MCF 10A (cell line): ENCODE results near the gene CTU2. TPM values are rescaled to one million over a fixed set of nuclear protein-coding genes. Genes with fewer than 3 reads are reported as not detected.
A peak's percentile ranks its signal among the peaks of the same experiment; 100 is the strongest.

Experiments
- BruUV-seq: library from RNA; stranded (reverse); fragments of 400-500 nt; replicated peaks from 2 replicates; lab custom pipeline; 2021; lab: Mats Ljungman, UMichigan
- CTCF ChIA-PET: fragments of 300-600 bp; sonication (Branson Sonifier 250); formaldehyde crosslinking; extraction: SDS; loops from one replicate; lab custom pipeline; 2021; ENCODE audit warnings: antibody characterized with exemption, inconsistent platforms; lab: Yijun Ruan, JAX
- POLR2A ChIA-PET: fragments of 300-600, 350-650 bp; sonication (Branson Sonifier 250); formaldehyde crosslinking; extraction: SDS; loops from one replicate; lab custom pipeline; 2020; ENCODE audit warnings: antibody characterized with exemption, inconsistent platforms; lab: Yijun Ruan, JAX
- DNase-seq: peaks from one replicate; pipeline ENCODE4 v3.0.0-alpha.2; 2018; ENCODE audit not compliant: unreplicated experiment
- H3K27ac Mint-ChIP-seq: one replicate; pipeline ENCODE4 v1.8.0; 2022; ENCODE audit warnings: mild to moderate bottlenecking, low read depth, mixed read lengths; ENCODE audit not compliant: unreplicated experiment
- H3K27me3 Mint-ChIP-seq: one replicate; pipeline ENCODE4 v1.8.0; 2022; ENCODE audit warnings: mixed read lengths; ENCODE audit not compliant: insufficient read depth, unreplicated experiment
- H3K36me3 Mint-ChIP-seq: one replicate; pipeline ENCODE4 v1.8.0; 2022; ENCODE audit warnings: mild to moderate bottlenecking, moderate library complexity, mixed read lengths; ENCODE audit not compliant: insufficient read depth, unreplicated experiment
- H3K4me1 Mint-ChIP-seq: one replicate; pipeline ENCODE4 v1.8.0; 2022; ENCODE audit warnings: mixed read lengths; ENCODE audit not compliant: insufficient read depth, unreplicated experiment
- H3K4me3 Mint-ChIP-seq: one replicate; pipeline ENCODE4 v1.8.0; 2022; ENCODE audit warnings: mild to moderate bottlenecking, moderate library complexity, mixed read lengths; ENCODE audit not compliant: unreplicated experiment
- H3K9me3 Mint-ChIP-seq: one replicate; pipeline ENCODE4 v1.8.0; 2022; ENCODE audit warnings: mixed read lengths; ENCODE audit not compliant: unreplicated experiment
- CTCF ChIP-seq: fragments of 200-600 bp; IDR thresholded peaks from one replicate; pipeline ENCODE4 v1.8.0; 2022; ENCODE audit warnings: antibody characterized with exemption, mild to moderate bottlenecking; ENCODE audit not compliant: unreplicated experiment
- intact Hi-C: fragments of 100-400 bp; cut with micrococcal nuclease; formaldehyde crosslinking; loops from 2 replicates; pipeline ENCODE4 v1.14.1; 2022
- total RNA-seq: library from RNA; stranded (reverse); gene quantifications from 2 replicates; pipeline ENCODE4 v1.2.3, GENCODE V29; 2022

The CTU2 gene
- total RNA-seq, 1 experiment from 2014 or later: 40.8 TPM

- Mint-ChIP-seq H3K4me1 (no peaks in the 10 kb centered on the region), H3K27ac (no peak overlapping the region), H3K36me3 (peaks cover 6% of the 10 kb centered on the region), H3K27me3 (peaks cover 22% of the 10 kb centered on the region), H3K4me3 (no peak overlapping the region), H3K9me3 (no peaks in the 10 kb centered on the region)
- ChIA-PET CTCF (no interaction called here), POLR2A (no interaction called here)
- DNase-seq: no peak
- intact Hi-C loops: no loop called here
- TF ChIP-seq CTCF: no peak
- BruUV-seq: no TSS peak
Measured at GRCh38 chr16:88680554-88681083, 25.7 kb upstream of the CTU2 start.

- Mint-ChIP-seq H3K4me3 (no peak overlapping the region), H3K9me3 (no peaks in the 10 kb centered on the region), H3K36me3 (peaks cover 6% of the 10 kb centered on the region), H3K27ac (no peak overlapping the region), H3K4me1 (no peaks in the 10 kb centered on the region), H3K27me3 (peaks cover 22% of the 10 kb centered on the region)
- ChIA-PET CTCF (no interaction called here), POLR2A (no interaction called here)
- BruUV-seq: no TSS peak
- intact Hi-C loops: no loop called here
- peak; percentile 34 for DNase-seq
- peak; percentile 13 for TF ChIP-seq CTCF
Measured at GRCh38 chr16:88681084-88681680, 25.1 kb upstream of the CTU2 start.

- no peaks in the 10 kb centered on the region for H3K9me3 Mint-ChIP-seq
- peaks cover 1% of the 10 kb centered on the region for H3K36me3 Mint-ChIP-seq
- BruUV-seq: no TSS peak
- POLR2A ChIA-PET: no interaction called here
- CTCF ChIA-PET: no interaction called here
- H3K4me1 Mint-ChIP-seq: no peaks in the 10 kb centered on the region
- no peak overlapping the region for H3K4me3 Mint-ChIP-seq
- peaks cover 22% of the 10 kb centered on the region for H3K27me3 Mint-ChIP-seq
- intact Hi-C loops: no loop called here
- H3K27ac Mint-ChIP-seq: no peak overlapping the region
- TF ChIP-seq CTCF: no peak
- DNase-seq: no peak
Measured at GRCh38 chr16:88681709-88682451, 24.4 kb upstream of the CTU2 start.

GRCh38 chr16:88684569-88685155 lies 21.6 kb upstream of the CTU2 start:
- no TSS peak for BruUV-seq
- H3K4me3 Mint-ChIP-seq: no peak overlapping the region
- intact Hi-C loops: no loop called here
- H3K27ac Mint-ChIP-seq: no peak overlapping the region
- ChIA-PET CTCF (interaction anchor here (0.6 kb wide), 1 partner anchor 107 kb away, joined by 3 read pairs; no protein-coding TSS in a partner anchor), POLR2A (no interaction called here)
- H3K27me3 Mint-ChIP-seq: peaks cover 22% of the 10 kb centered on the region
- no peak for TF ChIP-seq CTCF
- H3K9me3 Mint-ChIP-seq: no peaks in the 10 kb centered on the region
- H3K4me1 Mint-ChIP-seq: no peaks in the 10 kb centered on the region
- DNase-seq: no peak
- no peaks in the 10 kb centered on the region for H3K36me3 Mint-ChIP-seq
